HG02973 (cell line): ENCODE measurements around the gene C6orf163.
"Not testable (repeated sequence)": the region's sequence is repeated elsewhere in the genome, so short reads cannot be mapped to it uniquely, and the experiment has no call there.

Experiments used
- ATAC-seq: cut with Tn5 transposase; IDR thresholded peaks from one replicate; pipeline ENCODE4 v1.9.1; 2021; ENCODE audit warnings: moderate library complexity; ENCODE audit not compliant: unreplicated experiment

Gene C6orf163

GRCh38 chr6:87344731-87345130 is at the start of gene C6orf163:
Gene C6orf163 (plus strand): TSS chr6:87344813. CDS start chr6:87345100, 287 bp downstream.
- no peak for ATAC-seq

GRCh38 chr6:87297119-87297518 is 47.5 kb upstream of the C6orf163 start:
- ATAC-seq = no peak

GRCh38 chr6:87301277-87301676 is 43.3 kb upstream of the C6orf163 start:
- not testable (repeated sequence) for ATAC-seq

GRCh38 chr6:87308970-87309369 is 35.6 kb upstream of the C6orf163 start:
- ATAC-seq = no peak

GRCh38 chr6:87312860-87313259 is 31.8 kb upstream of the C6orf163 start:
- ATAC-seq = no peak

- no peak for ATAC-seq
Measured at GRCh38 chr6:87315071-87315470, 29.5 kb upstream of the C6orf163 start.

GRCh38 chr6:87319271-87319987 is 25.2 kb upstream of the C6orf163 start:
- ATAC-seq = no peak

GRCh38 chr6:87322304-87323212 is 22.1 kb upstream of the C6orf163 start, which contains the start of gene SMIM8:
Gene SMIM8 (plus strand): TSS chr6:87322588. CDS start chr6:87337032, 14,444 bp downstream.
- peak; percentile 100 for ATAC-seq

GRCh38 chr6:87323880-87324279 is 20.7 kb upstream of the C6orf163 start:
- ATAC-seq = not testable (repeated sequence)

GRCh38 chr6:87330961-87331360 is 13.7 kb upstream of the C6orf163 start:
- no peak for ATAC-seq

- ATAC-seq = no peak
Measured at GRCh38 chr6:87333033-87333432, 11.6 kb upstream of the C6orf163 start.

GRCh38 chr6:87333591-87334181 is 10.9 kb upstream of the C6orf163 start:
- ATAC-seq = no peak

- ATAC-seq = no peak
Measured at GRCh38 chr6:87334683-87335082, 9.9 kb upstream of the C6orf163 start.

GRCh38 chr6:87336367-87336766 is 8.2 kb upstream of the C6orf163 start:
- no peak for ATAC-seq

- no peak for ATAC-seq
Measured at GRCh38 chr6:87340230-87340629, 4.4 kb upstream of the C6orf163 start.

- ATAC-seq = no peak
Measured at GRCh38 chr6:87341158-87341557, 3.5 kb upstream of the C6orf163 start.

GRCh38 chr6:87341899-87342298 is 2.7 kb upstream of the C6orf163 start:
- ATAC-seq = peak; percentile 91

- no peak for ATAC-seq
Measured at GRCh38 chr6:87342829-87343228, 1.8 kb upstream of the C6orf163 start.

GRCh38 chr6:87346700-87347099 is 2.1 kb downstream of the C6orf163 start:
- ATAC-seq = no peak

GRCh38 chr6:87349896-87350295 is 5.3 kb downstream of the C6orf163 start:
- ATAC-seq = no peak

GRCh38 chr6:87350516-87350915 is 5.9 kb downstream of the C6orf163 start:
- ATAC-seq = no peak
